ENCODE results near the gene CEMIP2.

Gene CEMIP2

DNA sequence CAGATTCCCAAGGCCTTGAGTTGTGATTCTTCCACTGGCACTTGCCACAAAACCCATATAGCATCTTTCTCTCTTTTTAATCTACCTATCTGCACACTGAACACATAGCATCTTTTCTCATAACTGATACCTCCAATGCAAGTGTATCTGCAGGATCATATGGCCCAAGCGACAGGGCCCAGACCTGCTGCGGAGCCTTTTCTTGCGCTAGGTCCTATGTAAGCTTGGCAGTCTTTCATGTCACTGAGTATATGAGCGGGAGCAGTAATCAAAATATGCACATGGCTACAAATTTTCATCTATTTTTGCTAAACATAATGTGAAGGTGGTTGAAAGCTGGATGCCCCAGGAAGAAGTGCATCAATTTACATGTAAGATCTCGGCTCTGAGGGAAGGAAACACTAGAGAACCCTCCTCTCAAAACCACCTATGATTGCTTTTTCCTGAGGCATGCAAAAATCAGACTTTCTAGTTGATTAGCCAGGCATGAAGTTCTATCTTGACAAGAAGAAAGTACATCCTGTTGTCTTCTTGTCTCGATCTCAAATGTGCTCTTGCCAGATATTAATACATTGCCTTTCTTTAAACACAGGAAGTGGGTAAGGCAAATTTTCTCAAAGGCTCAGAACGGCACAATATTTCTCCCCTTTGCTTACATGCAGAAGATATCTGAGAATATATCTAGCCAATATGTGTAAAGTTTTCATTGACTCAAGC lies 26.9 kb upstream of the CEMIP2 start:
- H3K27me3 ChIP-seq (ENCODE audit: low read length), result no peaks in the 10 kb centered on the region
- H3K4me2 ChIP-seq (ENCODE audit: low read depth, low read length, poor library complexity, severe bottlenecking), result peak overlapping the region; percentile 52
- no peaks in the 10 kb centered on the region for H3K9me2 ChIP-seq (replicated peaks; ENCODE audit: insufficient read depth, low read length)
- TF ChIP-seq, protein P1, sequence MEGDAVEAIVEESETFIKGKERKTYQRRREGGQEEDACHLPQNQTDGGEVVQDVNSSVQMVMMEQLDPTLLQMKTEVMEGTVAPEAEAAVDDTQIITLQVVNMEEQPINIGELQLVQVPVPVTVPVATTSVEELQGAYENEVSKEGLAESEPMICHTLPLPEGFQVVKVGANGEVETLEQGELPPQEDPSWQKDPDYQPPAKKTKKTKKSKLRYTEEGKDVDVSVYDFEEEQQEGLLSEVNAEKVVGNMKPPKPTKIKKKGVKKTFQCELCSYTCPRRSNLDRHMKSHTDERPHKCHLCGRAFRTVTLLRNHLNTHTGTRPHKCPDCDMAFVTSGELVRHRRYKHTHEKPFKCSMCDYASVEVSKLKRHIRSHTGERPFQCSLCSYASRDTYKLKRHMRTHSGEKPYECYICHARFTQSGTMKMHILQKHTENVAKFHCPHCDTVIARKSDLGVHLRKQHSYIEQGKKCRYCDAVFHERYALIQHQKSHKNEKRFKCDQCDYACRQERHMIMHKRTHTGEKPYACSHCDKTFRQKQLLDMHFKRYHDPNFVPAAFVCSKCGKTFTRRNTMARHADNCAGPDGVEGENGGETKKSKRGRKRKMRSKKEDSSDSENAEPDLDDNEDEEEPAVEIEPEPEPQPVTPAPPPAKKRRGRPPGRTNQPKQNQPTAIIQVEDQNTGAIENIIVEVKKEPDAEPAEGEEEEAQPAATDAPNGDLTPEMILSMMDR (IDR thresholded peaks at IDR 0.05; ENCODE audit: insufficient read depth, low read length, poor library complexity, severe bottlenecking), result no peak
- no peak for TF ChIP-seq EZH2phosphoT487 (conservative IDR thresholded peaks at IDR 0.05; ENCODE audit: low read length)
- no peaks in the 10 kb centered on the region for H3F3A ChIP-seq (ENCODE audit: insufficient read depth)
- H4K20me1 ChIP-seq (ENCODE audit: low read depth, low read length), result no peaks in the 10 kb centered on the region
- H3K79me2 ChIP-seq (ENCODE audit: insufficient read depth, low read length), result no peaks in the 10 kb centered on the region
- H3K9me3 ChIP-seq (ENCODE audit: insufficient read depth, low read length), result no peaks in the 10 kb centered on the region
- no peaks in the 10 kb centered on the region for H3K36me3 ChIP-seq (ENCODE audit: low read length)
- H3K9ac ChIP-seq (ENCODE audit: low read length), result no peak overlapping the region
- H3K27ac ChIP-seq (ENCODE audit: low read depth, low read length), result peak overlapping the region; percentile 46
- no peak overlapping the region for H2AFZ ChIP-seq (ENCODE audit: low read depth, low read length, severe bottlenecking)
- H3K4me3 ChIP-seq (ENCODE audit: insufficient read depth, low read length, poor library complexity, severe bottlenecking), result no peak overlapping the region

DNA sequence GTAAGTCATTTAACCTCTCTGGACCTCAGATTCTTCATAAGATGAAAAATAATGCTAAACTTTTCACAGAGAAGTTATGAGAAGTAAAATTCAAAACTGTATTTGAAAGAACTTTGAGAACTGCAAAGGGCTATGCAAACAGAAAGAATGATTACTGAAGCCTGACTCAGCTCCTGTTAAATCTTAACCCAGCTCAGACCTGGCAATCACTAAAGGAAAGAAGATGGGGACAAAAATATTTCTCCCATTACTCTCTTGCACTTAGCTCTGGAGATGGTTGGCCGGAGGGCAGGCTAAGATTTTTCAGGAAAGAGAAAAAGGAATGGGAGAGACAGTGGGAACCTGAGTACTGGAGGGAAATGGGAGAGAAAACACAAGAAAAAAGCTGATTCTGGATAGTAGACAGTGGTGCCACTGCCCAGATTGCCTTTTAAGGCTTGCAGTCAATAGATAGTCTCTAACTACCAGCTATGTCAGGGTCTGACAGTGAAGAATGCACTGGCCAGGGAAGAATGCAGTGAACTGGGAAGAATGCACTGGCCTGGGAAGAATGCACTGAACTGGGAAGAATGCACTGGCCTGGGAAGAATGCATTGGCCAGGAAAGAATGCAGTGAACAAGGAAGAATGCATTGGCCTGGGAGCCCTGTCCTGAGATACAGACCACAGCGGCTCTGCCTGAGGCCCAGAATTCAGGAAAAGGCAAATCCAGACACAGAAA lies 25.2 kb upstream of the CEMIP2 start:
- Histone ChIP-seq H3K9me3 (ENCODE audit: insufficient read depth, low read length) (no peaks in the 10 kb centered on the region), H3K9ac (ENCODE audit: low read length) (no peak overlapping the region), H3K36me3 (ENCODE audit: low read length) (no peaks in the 10 kb centered on the region), H2AFZ (ENCODE audit: low read depth, low read length, severe bottlenecking) (no peak overlapping the region), H3K4me3 (ENCODE audit: insufficient read depth, low read length, poor library complexity, severe bottlenecking) (no peak overlapping the region), H3F3A (ENCODE audit: insufficient read depth) (no peaks in the 10 kb centered on the region), H3K9me2 (replicated peaks; ENCODE audit: insufficient read depth, low read length) (no peaks in the 10 kb centered on the region), H3K27ac (ENCODE audit: low read depth, low read length) (no peak overlapping the region), H4K20me1 (ENCODE audit: low read depth, low read length) (no peaks in the 10 kb centered on the region), H3K4me2 (ENCODE audit: low read depth, low read length, poor library complexity, severe bottlenecking) (no peak overlapping the region), H3K79me2 (ENCODE audit: insufficient read depth, low read length) (no peaks in the 10 kb centered on the region), H3K27me3 (ENCODE audit: low read length) (no peaks in the 10 kb centered on the region)
- TF ChIP-seq EZH2phosphoT487 (conservative IDR thresholded peaks at IDR 0.05; ENCODE audit: low read length), result no peak
- TF ChIP-seq, protein P1 (IDR thresholded peaks at IDR 0.05; ENCODE audit: insufficient read depth, low read length, poor library complexity, severe bottlenecking), result no peak

DNA sequence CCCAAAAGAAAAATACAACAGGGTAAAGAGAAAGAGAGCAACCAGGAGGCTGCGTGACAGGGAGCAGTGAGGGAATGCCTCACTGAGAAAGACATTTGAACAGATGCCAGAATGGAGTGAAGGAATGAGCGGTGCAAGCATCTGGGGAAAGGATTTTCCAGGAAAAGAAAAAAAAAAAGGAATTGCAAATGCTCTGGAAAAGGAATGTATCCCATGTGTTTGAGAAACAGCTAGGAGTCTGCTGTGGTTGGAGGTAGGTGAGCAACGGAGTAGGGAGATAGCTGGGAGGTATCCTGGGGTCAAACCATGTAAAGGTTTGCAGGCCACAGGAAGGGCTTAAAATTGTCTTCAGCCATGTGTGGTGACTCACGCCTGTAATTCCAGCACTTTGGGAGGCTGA lies 23.6 kb upstream of the CEMIP2 start:
- Histone ChIP-seq H3K4me3 (ENCODE audit: insufficient read depth, low read length, poor library complexity, severe bottlenecking) (no peak overlapping the region), H3K9me3 (ENCODE audit: insufficient read depth, low read length) (no peaks in the 10 kb centered on the region), H3F3A (ENCODE audit: insufficient read depth) (no peaks in the 10 kb centered on the region), H3K27ac (ENCODE audit: low read depth, low read length) (no peak overlapping the region), H3K9me2 (replicated peaks; ENCODE audit: insufficient read depth, low read length) (no peaks in the 10 kb centered on the region), H2AFZ (ENCODE audit: low read depth, low read length, severe bottlenecking) (no peak overlapping the region), H3K27me3 (ENCODE audit: low read length) (no peaks in the 10 kb centered on the region), H3K9ac (ENCODE audit: low read length) (no peak overlapping the region), H3K79me2 (ENCODE audit: insufficient read depth, low read length) (no peaks in the 10 kb centered on the region), H3K36me3 (ENCODE audit: low read length) (no peaks in the 10 kb centered on the region), H4K20me1 (ENCODE audit: low read depth, low read length) (no peaks in the 10 kb centered on the region), H3K4me2 (ENCODE audit: low read depth, low read length, poor library complexity, severe bottlenecking) (no peak overlapping the region)
- no peak for TF ChIP-seq EZH2phosphoT487 (conservative IDR thresholded peaks at IDR 0.05; ENCODE audit: low read length)
- TF ChIP-seq, protein P1 (IDR thresholded peaks at IDR 0.05; ENCODE audit: insufficient read depth, low read length, poor library complexity, severe bottlenecking), result no peak

All from SU-DHL-6 (cell line).